ENCODE results near the gene PLCB1.

DNA sequence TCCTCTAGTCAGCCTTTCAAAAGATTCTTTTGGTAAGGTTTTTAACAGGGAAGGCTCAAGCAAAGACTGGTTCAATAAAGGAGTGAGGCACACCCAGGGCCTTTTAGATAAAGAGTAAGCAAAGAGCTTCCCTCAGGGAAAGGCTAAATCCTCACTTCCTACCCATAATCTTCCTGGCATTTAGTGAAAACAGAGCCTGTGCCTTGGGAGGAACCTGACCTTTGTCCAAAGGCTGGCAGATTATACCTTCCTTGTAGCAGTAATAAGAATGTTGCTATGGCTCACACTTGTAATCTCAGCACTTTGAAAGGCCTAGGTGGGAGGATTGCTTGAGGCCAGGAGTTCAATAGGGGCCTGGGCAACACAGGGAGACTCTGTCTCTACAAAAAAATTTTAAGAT is 656.8 kb downstream of the PLCB1 start:
- TF ChIP-seq CTCF (conservative IDR thresholded peaks at IDR 0.05 in 1 of 2, IDR thresholded peaks at IDR 0.05 in 1 of 2; ENCODE audit: low read depth in 1 of 2, low read length in 2 of 2), result no peak
- no peak for TF ChIP-seq EZH2 (IDR thresholded peaks at IDR 0.05; ENCODE audit: low read length, missing control alignments)
